GM10266 (cell line): ENCODE data around the gene PAQR5.

Experiments used
- DNase-seq: peaks from one replicate; pipeline ENCODE4 v3.0.0; 2012; ENCODE audit errors: extremely low spot score
- CTCF ChIP-seq: IDR thresholded peaks from 2 replicates; pipeline ENCODE4 v1.5.1; 2012; ENCODE audit warnings: mild to moderate bottlenecking, low read depth; ENCODE audit not compliant: control insufficient read depth, insufficient read depth; ENCODE audit errors: missing control alignments

PAQR5 gene

GRCh38 chr15:69413822-69414700 is 115.3 kb downstream of the PAQR5 start, which contains the start of gene KIF23:
Gene KIF23, plus strand, starts transcription at chr15:69414349. Its CDS starts 117 bp downstream, at chr15:69414466.
- TF ChIP-seq CTCF: no peak
- DNase-seq: peak; percentile 97

- peak; percentile 46 for DNase-seq
- no peak for TF ChIP-seq CTCF
Measured at GRCh38 chr15:69414701-69415167, 116.0 kb downstream of the PAQR5 start.

- no peak for TF ChIP-seq CTCF
- DNase-seq: no peak
Measured at GRCh38 chr15:69415381-69415780, 116.7 kb downstream of the PAQR5 start.

GRCh38 chr15:69417581-69417980 is 118.9 kb downstream of the PAQR5 start:
- DNase-seq: no peak
- TF ChIP-seq CTCF: no peak

GRCh38 chr15:69421498-69421897 is 122.8 kb downstream of the PAQR5 start:
- TF ChIP-seq CTCF: no peak

GRCh38 chr15:69422336-69422895 is 123.7 kb downstream of the PAQR5 start:
- no peak for TF ChIP-seq CTCF
- no peak for DNase-seq

More at GRCh38 chr15:69421498-69421897, 122.8 kb downstream of the PAQR5 start:
- DNase-seq: no peak

GRCh38 chr15:69424001-69424400 is 125.3 kb downstream of the PAQR5 start:
- no peak for TF ChIP-seq CTCF
- DNase-seq: no peak
